ENCODE measurements around the gene SREBF2. TPM values are rescaled to one million over a fixed set of nuclear protein-coding genes. Genes with fewer than 3 reads are reported as not detected.
A peak's percentile ranks its signal among the peaks of the same experiment; 100 is the strongest.

Gene SREBF2
- total and polyA plus RNA-seq, 9 of the 15 experiments (the other 6 are each of a cell fraction or from before 2014, with no cell fraction given) = 1.1 to 84.2 (median 26.9) TPM

DNA sequence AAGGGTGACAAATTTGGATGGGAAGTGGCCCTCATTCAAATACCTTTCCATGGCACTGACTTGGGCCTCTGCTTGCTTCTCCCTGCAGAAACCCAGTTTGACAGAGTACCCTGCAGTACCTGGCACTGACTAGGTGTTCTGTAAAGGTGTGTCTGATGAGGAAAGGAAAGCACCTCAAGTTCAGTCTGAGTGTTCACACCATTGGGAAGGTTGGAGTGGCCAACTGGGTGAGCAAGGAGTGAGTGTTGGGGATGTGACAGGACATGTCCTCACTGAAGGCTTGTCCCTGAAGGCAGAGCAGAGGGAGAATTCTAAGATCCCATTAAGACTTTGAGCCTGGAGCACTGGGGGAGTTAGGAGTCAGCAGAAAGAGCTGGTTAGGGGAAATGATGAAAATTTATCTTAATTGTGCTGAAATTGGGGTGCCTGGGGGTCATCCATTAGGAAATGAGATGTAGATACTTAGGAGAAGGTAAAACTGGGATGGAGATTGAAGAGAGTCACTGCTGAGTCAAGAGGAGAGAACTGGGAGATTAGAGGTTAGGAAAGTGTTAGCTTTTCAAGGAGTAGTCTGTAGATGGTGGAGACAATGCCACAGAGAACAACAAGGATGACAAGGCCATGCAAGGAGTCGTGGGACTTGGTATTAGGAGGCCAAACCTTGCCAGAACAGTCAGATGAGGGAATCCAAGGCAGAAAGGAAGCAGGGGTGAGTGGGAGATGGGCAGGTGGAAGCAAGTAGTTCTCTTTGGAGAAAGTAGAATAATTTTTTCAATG is 6.1 kb downstream of the SREBF2 start:
- Histone ChIP-seq H4K20me1 (replicated peaks; ENCODE audit: control insufficient read depth, insufficient read depth, low read length) (peaks cover 39% of the 10 kb centered on the region), H3K9me1 (ENCODE audit: control insufficient read depth, insufficient read depth, low read length) (peaks cover 20% of the 10 kb centered on the region), H2AFZ (ENCODE audit: low read depth, low read length) (no peak overlapping the region), H3K27ac (ENCODE audit: extremely low read depth, low read depth, low read length) (no peak overlapping the region; the same call in 2 of the 3 replicates), H3K4me1 (replicated peaks in 1 of 2; ENCODE audit: control insufficient read depth in 2 of 2, insufficient read depth in 2 of 2, low read length in 2 of 2) (peaks cover 3 to 61% of the 10 kb centered on the region in 2 experiments), H3K4me2 (ENCODE audit: insufficient read depth, low read length) (peak overlapping the region; percentile 38), H3K36me3 (ENCODE audit: control insufficient read depth, insufficient read depth, low read length) (peaks cover 79% of the 10 kb centered on the region), H3K9ac (ENCODE audit: insufficient read depth in 1 of 2, low read depth in 2 of 2, low read length in 2 of 2) (peak overlapping the region in 1 of 2 experiments; percentile 36; a peak in 1 of 4 replicates), H3K4me3 (no peak overlapping the region), H3K79me2 (ENCODE audit: control insufficient read depth, insufficient read depth, low read length) (peaks cover 96% of the 10 kb centered on the region), H3K9me3 (replicated peaks; ENCODE audit: control insufficient read depth, insufficient read depth, low read depth, low read length) (no peaks in the 10 kb centered on the region), H3K27me3 (ENCODE audit: control insufficient read depth in 2 of 2, insufficient read depth in 2 of 2, low read length in 2 of 2) (no peaks in the 10 kb centered on the region)
- ChIA-PET CTCF (ENCODE audit: low intra/inter-chr PET ratio) (no interaction called here), POLR2A (interaction anchor here (1.1 to 1.8 kb wide), 2 partner anchors 11 to 21 kb away, joined by 3 to 6 read pairs; no protein-coding TSS in a partner anchor)
- no peak for DNase-seq (ENCODE audit: extremely low read depth in 1 of 4, low spot score in 3 of 4)
- ATAC-seq = peak; percentile 14; the same call in 2 of the 3 replicates
- WGBS (ENCODE audit: insufficient coverage, low coverage, missing lambda C conversion rate) = 50% methylated on average over 1 of the region's 1 CpG
- in situ Hi-C loops (cut with MboI) (no loop called here), intact Hi-C loops (cut with micrococcal nuclease) (no loop called here)
- FAIRE-seq = no peak
- BruUV-seq (replicated peaks) = no TSS peak
- TF ChIP-seq ZSCAN29 (IDR thresholded peaks at IDR 0.05) (no peak), ILK (tag; IDR thresholded peaks at IDR 0.05; ENCODE audit: borderline replicate concordance, low read depth) (no peak), MXI1 (IDR thresholded peaks at IDR 0.05; ENCODE audit: low read depth, low read length) (no peak), ZNF140 (CRISPR knock-in tag; IDR thresholded peaks at IDR 0.05) (no peak), ESRRB (CRISPR knock-in tag; IDR thresholded peaks at IDR 0.05; ENCODE audit: borderline replicate concordance) (no peak), CEBPB (tag; IDR thresholded peaks at IDR 0.05) (no peak), NFXL1 (CRISPR knock-in tag; IDR thresholded peaks at IDR 0.05) (no peak), NFE2L1 (tag; IDR thresholded peaks at IDR 0.05; ENCODE audit: borderline replicate concordance, low read depth) (no peak), CHD1 (IDR thresholded peaks at IDR 0.05; ENCODE audit: low read length) (no peak), BRF1 (IDR thresholded peaks at IDR 0.05; ENCODE audit: borderline replicate concordance, extremely low read depth, insufficient read length) (no peak)
- TF ChIP-seq, protein P1, sequence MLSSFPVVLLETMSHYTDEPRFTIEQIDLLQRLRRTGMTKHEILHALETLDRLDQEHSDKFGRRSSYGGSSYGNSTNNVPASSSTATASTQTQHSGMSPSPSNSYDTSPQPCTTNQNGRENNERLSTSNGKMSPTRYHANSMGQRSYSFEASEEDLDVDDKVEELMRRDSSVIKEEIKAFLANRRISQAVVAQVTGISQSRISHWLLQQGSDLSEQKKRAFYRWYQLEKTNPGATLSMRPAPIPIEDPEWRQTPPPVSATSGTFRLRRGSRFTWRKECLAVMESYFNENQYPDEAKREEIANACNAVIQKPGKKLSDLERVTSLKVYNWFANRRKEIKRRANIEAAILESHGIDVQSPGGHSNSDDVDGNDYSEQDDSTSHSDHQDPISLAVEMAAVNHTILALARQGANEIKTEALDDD (IDR thresholded peaks at IDR 0.05) = no peak
- TF ChIP-seq, protein P2, sequence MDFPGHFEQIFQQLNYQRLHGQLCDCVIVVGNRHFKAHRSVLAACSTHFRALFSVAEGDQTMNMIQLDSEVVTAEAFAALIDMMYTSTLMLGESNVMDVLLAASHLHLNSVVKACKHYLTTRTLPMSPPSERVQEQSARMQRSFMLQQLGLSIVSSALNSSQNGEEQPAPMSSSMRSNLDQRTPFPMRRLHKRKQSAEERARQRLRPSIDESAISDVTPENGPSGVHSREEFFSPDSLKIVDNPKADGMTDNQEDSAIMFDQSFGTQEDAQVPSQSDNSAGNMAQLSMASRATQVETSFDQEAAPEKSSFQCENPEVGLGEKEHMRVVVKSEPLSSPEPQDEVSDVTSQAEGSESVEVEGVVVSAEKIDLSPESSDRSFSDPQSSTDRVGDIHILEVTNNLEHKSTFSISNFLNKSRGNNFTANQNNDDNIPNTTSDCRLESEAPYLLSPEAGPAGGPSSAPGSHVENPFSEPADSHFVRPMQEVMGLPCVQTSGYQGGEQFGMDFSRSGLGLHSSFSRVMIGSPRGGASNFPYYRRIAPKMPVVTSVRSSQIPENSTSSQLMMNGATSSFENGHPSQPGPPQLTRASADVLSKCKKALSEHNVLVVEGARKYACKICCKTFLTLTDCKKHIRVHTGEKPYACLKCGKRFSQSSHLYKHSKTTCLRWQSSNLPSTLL (IDR thresholded peaks at IDR 0.05) = no peak
- TF ChIP-seq, protein P3, sequence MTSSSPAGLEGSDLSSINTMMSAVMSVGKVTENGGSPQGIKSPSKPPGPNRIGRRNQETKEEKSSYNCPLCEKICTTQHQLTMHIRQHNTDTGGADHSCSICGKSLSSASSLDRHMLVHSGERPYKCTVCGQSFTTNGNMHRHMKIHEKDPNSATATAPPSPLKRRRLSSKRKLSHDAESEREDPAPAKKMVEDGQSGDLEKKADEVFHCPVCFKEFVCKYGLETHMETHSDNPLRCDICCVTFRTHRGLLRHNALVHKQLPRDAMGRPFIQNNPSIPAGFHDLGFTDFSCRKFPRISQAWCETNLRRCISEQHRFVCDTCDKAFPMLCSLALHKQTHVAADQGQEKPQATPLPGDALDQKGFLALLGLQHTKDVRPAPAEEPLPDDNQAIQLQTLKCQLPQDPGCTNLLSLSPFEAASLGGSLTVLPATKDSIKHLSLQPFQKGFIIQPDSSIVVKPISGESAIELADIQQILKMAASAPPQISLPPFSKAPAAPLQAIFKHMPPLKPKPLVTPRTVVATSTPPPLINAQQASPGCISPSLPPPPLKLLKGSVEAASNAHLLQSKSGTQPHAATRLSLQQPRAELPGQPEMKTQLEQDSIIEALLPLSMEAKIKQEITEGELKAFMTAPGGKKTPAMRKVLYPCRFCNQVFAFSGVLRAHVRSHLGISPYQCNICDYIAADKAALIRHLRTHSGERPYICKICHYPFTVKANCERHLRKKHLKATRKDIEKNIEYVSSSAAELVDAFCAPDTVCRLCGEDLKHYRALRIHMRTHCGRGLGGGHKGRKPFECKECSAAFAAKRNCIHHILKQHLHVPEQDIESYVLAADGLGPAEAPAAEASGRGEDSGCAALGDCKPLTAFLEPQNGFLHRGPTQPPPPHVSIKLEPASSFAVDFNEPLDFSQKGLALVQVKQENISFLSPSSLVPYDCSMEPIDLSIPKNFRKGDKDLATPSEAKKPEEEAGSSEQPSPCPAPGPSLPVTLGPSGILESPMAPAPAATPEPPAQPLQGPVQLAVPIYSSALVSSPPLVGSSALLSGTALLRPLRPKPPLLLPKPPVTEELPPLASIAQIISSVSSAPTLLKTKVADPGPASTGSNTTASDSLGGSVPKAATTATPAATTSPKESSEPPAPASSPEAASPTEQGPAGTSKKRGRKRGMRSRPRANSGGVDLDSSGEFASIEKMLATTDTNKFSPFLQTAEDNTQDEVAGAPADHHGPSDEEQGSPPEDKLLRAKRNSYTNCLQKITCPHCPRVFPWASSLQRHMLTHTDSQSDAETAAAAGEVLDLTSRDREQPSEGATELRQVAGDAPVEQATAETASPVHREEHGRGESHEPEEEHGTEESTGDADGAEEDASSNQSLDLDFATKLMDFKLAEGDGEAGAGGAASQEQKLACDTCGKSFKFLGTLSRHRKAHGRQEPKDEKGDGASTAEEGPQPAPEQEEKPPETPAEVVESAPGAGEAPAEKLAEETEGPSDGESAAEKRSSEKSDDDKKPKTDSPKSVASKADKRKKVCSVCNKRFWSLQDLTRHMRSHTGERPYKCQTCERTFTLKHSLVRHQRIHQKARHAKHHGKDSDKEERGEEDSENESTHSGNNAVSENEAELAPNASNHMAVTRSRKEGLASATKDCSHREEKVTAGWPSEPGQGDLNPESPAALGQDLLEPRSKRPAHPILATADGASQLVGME (CRISPR knock-in tag; IDR thresholded peaks at IDR 0.05) = no peak
